ENCODE measurements around the gene MYL12A.
"Not testable (repeated sequence)": the region's sequence is repeated elsewhere in the genome, so short reads cannot be mapped to it uniquely, and the experiment has no call there.

The MYL12A gene

GRCh38 chr18:3247240-3248061 is at the start of gene MYL12A:
MYL12A (plus strand) TSS chr18:3247801; CDS start chr18:3253248, 5,447 bp downstream.
- no peaks in the 10 kb centered on the region for H3K9me3 ChIP-seq (ENCODE audit: control insufficient read depth in 2 of 2, low read length in 2 of 2)
- H3K27ac ChIP-seq (ENCODE audit: low read length): peak within 1 kb of the TSS; percentile 97
- peak within 1 kb of the TSS; percentile 92 to 96 for H3K4me3 ChIP-seq (ENCODE audit: low read length in 2 of 2)
- H3K9ac ChIP-seq (ENCODE audit: low read length in 2 of 2): peak within 1 kb of the TSS; percentile 86 to 96
- H3K27me3 ChIP-seq (ENCODE audit: control insufficient read depth in 1 of 2, insufficient read depth in 2 of 2, low read length in 2 of 2): no peaks in the 10 kb centered on the region
- H3K4me1 ChIP-seq (ENCODE audit: control insufficient read depth, insufficient read depth, low read length): peaks cover 12% of the 10 kb centered on the region
- H3K36me3 ChIP-seq (ENCODE audit: control insufficient read depth in 2 of 2, insufficient read depth in 2 of 2, low read length in 2 of 2): no peaks in the 10 kb centered on the region

DNA sequence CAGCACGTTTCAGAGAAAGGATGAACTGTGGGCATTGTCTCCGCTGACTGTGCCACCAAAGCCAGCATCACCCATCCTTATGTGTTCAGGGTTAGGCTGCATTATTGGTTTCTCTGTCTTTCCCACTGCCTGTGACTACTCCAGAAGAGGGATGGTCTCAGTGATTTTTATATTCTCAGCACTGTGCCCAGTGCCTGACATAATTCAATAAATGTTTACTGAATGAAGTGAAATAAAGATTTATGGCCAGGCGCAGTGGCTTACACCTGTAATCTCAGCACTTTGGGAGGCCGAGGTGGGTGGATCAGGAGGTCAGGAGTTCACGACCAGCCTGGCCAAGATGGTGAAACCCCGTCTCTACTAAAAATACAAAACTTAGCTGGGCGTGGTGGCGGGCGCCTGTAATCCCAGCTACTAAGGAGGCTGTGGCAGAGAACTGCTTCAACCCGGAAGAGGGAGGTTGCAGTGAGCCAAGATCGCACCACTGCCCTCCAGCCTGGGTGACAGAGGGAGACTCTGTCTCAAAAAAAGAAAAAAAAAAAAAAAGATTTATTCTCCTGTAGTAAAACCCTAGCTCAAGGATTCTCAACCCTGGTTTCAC is 49.2 kb upstream of the MYL12A start:
- H3K4me3 ChIP-seq (ENCODE audit: low read length in 2 of 2); H3K27me3 ChIP-seq (ENCODE audit: control insufficient read depth in 1 of 2, insufficient read depth in 2 of 2, low read length in 2 of 2); H3K9ac ChIP-seq (ENCODE audit: low read length in 2 of 2); H3K36me3 ChIP-seq (ENCODE audit: control insufficient read depth in 2 of 2, insufficient read depth in 2 of 2, low read length in 2 of 2); H3K27ac ChIP-seq (ENCODE audit: low read length); H3K9me3 ChIP-seq (ENCODE audit: control insufficient read depth in 2 of 2, low read length in 2 of 2); H3K4me1 ChIP-seq (ENCODE audit: control insufficient read depth, insufficient read depth, low read length): not testable (repeated sequence)

- Histone ChIP-seq H3K9me3 (ENCODE audit: control insufficient read depth in 2 of 2, low read length in 2 of 2) (no peaks in the 10 kb centered on the region), H3K4me1 (ENCODE audit: control insufficient read depth, insufficient read depth, low read length) (no peaks in the 10 kb centered on the region), H3K9ac (ENCODE audit: low read length in 2 of 2) (no peak overlapping the region), H3K27me3 (ENCODE audit: control insufficient read depth in 1 of 2, insufficient read depth in 2 of 2, low read length in 2 of 2) (no peaks in the 10 kb centered on the region), H3K27ac (ENCODE audit: low read length) (no peak overlapping the region), H3K4me3 (ENCODE audit: low read length in 2 of 2) (no peak overlapping the region), H3K36me3 (ENCODE audit: control insufficient read depth in 2 of 2, insufficient read depth in 2 of 2, low read length in 2 of 2) (no peaks in the 10 kb centered on the region)
These were observed 47.5 kb upstream of the MYL12A start for GRCh38 chr18:3199942-3200645.

DNA sequence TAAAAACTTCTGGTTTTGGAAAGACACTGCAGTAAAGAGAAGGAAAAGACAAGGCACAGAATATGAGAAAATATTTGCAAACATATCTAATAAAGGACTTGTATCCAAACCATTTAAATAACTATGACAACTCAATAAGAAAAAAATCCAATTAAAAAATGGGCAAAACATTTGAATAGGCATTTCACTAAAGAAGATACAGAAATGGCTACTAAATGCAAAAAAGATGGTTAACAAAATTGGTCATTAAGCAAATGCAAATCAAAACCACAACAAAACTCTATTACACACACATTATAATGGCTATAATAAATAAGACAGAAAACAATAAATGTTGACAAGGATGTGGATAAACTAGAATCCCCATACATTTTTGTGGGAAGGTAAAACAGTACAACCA is 42.4 kb upstream of the MYL12A start:
- Histone ChIP-seq H3K4me1 (ENCODE audit: control insufficient read depth, insufficient read depth, low read length) (peaks cover 4% of the 10 kb centered on the region), H3K27me3 (ENCODE audit: control insufficient read depth in 1 of 2, insufficient read depth in 2 of 2, low read length in 2 of 2) (no peaks in the 10 kb centered on the region), H3K9ac (ENCODE audit: low read length in 2 of 2) (no peak overlapping the region), H3K27ac (ENCODE audit: low read length) (no peak overlapping the region), H3K36me3 (ENCODE audit: control insufficient read depth in 2 of 2, insufficient read depth in 2 of 2, low read length in 2 of 2) (peaks cover 0 to 2% of the 10 kb centered on the region in 2 donors), H3K9me3 (ENCODE audit: control insufficient read depth in 2 of 2, low read length in 2 of 2) (no peaks in the 10 kb centered on the region), H3K4me3 (ENCODE audit: low read length in 2 of 2) (no peak overlapping the region)

GRCh38 chr18:3207565-3207964 is 40.0 kb upstream of the MYL12A start:
- H3K27me3 ChIP-seq (ENCODE audit: control insufficient read depth in 1 of 2, insufficient read depth in 2 of 2, low read length in 2 of 2): no peaks in the 10 kb centered on the region
- peaks cover 0 to 2% of the 10 kb centered on the region in 2 donors for H3K36me3 ChIP-seq (ENCODE audit: control insufficient read depth in 2 of 2, insufficient read depth in 2 of 2, low read length in 2 of 2)
- H3K9me3 ChIP-seq (ENCODE audit: control insufficient read depth in 2 of 2, low read length in 2 of 2): no peaks in the 10 kb centered on the region
- H3K9ac ChIP-seq (ENCODE audit: low read length in 2 of 2): no peak overlapping the region
- no peak overlapping the region for H3K27ac ChIP-seq (ENCODE audit: low read length)
- no peak overlapping the region for H3K4me3 ChIP-seq (ENCODE audit: low read length in 2 of 2)
- H3K4me1 ChIP-seq (ENCODE audit: control insufficient read depth, insufficient read depth, low read length): peaks cover 12% of the 10 kb centered on the region

- no peaks in the 10 kb centered on the region for H3K27me3 ChIP-seq (ENCODE audit: control insufficient read depth in 1 of 2, insufficient read depth in 2 of 2, low read length in 2 of 2)
- H3K4me3 ChIP-seq (ENCODE audit: low read length in 2 of 2): no peak overlapping the region
- H3K9ac ChIP-seq (ENCODE audit: low read length in 2 of 2): no peak overlapping the region
- H3K27ac ChIP-seq (ENCODE audit: low read length): no peak overlapping the region
- peaks cover 16% of the 10 kb centered on the region for H3K4me1 ChIP-seq (ENCODE audit: control insufficient read depth, insufficient read depth, low read length)
- no peaks in the 10 kb centered on the region for H3K9me3 ChIP-seq (ENCODE audit: control insufficient read depth in 2 of 2, low read length in 2 of 2)
- peaks cover 0 to 8% of the 10 kb centered on the region in 2 donors for H3K36me3 ChIP-seq (ENCODE audit: control insufficient read depth in 2 of 2, insufficient read depth in 2 of 2, low read length in 2 of 2)
These were observed 37.6 kb upstream of the MYL12A start for GRCh38 chr18:3209859-3210569.

DNA sequence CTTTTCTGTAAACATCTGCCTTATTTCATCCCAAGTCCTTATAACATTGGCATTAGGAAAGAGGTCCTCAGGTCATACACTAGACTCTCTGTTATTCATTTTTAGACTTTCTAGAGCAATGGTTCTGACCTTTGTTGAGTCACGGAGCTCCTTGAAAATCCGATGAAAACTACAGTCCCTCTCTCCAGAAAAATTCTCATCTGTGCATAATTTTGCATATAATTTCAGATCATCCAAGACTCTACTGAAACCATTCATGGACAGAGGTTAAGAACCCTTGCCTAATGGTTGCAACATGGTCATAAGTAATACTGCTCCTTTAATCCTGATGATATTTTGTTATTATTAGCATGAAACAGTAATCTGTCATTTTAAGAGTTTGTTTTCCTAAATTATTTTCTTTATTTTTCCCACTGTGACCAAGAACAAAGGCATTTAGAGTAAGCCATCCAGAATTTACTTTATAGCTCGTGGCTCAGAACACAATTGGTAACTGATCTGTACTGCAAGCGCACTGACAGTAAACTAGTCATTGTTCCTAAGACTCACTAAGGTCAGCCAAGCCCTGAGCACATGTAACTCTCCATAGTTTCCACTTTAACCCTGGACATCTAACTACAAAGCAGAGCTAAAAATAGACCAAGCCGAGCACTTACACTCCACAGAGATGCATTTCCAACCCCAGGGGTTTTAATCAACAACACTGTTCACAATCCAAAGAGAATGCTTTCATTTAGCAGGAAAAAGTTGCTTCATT is 36.2 kb upstream of the MYL12A start:
- Histone ChIP-seq H3K4me1 (ENCODE audit: control insufficient read depth, insufficient read depth, low read length) (peaks cover 16% of the 10 kb centered on the region), H3K9me3 (ENCODE audit: control insufficient read depth in 2 of 2, low read length in 2 of 2) (no peaks in the 10 kb centered on the region), H3K4me3 (ENCODE audit: low read length in 2 of 2) (no peak overlapping the region), H3K27ac (ENCODE audit: low read length) (no peak overlapping the region), H3K27me3 (ENCODE audit: control insufficient read depth in 1 of 2, insufficient read depth in 2 of 2, low read length in 2 of 2) (no peaks in the 10 kb centered on the region), H3K36me3 (ENCODE audit: control insufficient read depth in 2 of 2, insufficient read depth in 2 of 2, low read length in 2 of 2) (peaks cover 0 to 10% of the 10 kb centered on the region in 2 donors), H3K9ac (ENCODE audit: low read length in 2 of 2) (no peak overlapping the region)

DNA sequence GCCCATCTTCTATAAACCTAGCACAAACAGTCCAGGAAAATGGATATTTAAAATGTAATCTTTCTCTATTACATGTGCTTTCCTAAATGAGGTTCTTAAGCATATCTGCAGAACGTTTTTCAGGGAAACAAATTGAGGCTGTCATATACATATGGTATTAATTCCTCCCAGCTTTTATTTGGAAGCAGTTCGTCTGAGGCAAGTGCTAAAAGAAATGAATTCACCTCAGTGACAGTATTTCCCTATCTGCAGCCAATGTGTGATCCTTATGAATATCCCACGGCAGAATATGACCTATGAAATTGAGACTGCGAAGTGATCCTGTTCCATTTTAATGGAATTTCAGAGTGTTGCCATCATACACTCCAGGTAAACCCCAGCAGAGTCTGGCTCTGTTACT is 34.9 kb upstream of the MYL12A start:
- H3K27ac ChIP-seq (ENCODE audit: low read length): no peak overlapping the region
- peaks cover 0 to 11% of the 10 kb centered on the region in 2 donors for H3K36me3 ChIP-seq (ENCODE audit: control insufficient read depth in 2 of 2, insufficient read depth in 2 of 2, low read length in 2 of 2)

GRCh38 chr18:3213300-3214059 is 34.1 kb upstream of the MYL12A start:
- H3K4me3 ChIP-seq (ENCODE audit: low read length in 2 of 2): no peak overlapping the region
- no peak overlapping the region for H3K27ac ChIP-seq (ENCODE audit: low read length)
- no peaks in the 10 kb centered on the region for H3K27me3 ChIP-seq (ENCODE audit: control insufficient read depth in 1 of 2, insufficient read depth in 2 of 2, low read length in 2 of 2)
- H3K4me1 ChIP-seq (ENCODE audit: control insufficient read depth, insufficient read depth, low read length): peaks cover 16% of the 10 kb centered on the region
- no peaks in the 10 kb centered on the region for H3K9me3 ChIP-seq (ENCODE audit: control insufficient read depth in 2 of 2, low read length in 2 of 2)
- H3K36me3 ChIP-seq (ENCODE audit: control insufficient read depth in 2 of 2, insufficient read depth in 2 of 2, low read length in 2 of 2): peaks cover 0 to 11% of the 10 kb centered on the region in 2 donors
- no peak overlapping the region for H3K9ac ChIP-seq (ENCODE audit: low read length in 2 of 2)

More for the DNA sequence above, 34.9 kb upstream of the MYL12A start:
- H3K4me1 ChIP-seq (ENCODE audit: control insufficient read depth, insufficient read depth, low read length): peaks cover 16% of the 10 kb centered on the region
- H3K4me3 ChIP-seq (ENCODE audit: low read length in 2 of 2): no peak overlapping the region
- H3K9me3 ChIP-seq (ENCODE audit: control insufficient read depth in 2 of 2, low read length in 2 of 2): no peaks in the 10 kb centered on the region
- no peaks in the 10 kb centered on the region for H3K27me3 ChIP-seq (ENCODE audit: control insufficient read depth in 1 of 2, insufficient read depth in 2 of 2, low read length in 2 of 2)
- H3K9ac ChIP-seq (ENCODE audit: low read length in 2 of 2): no peak overlapping the region
